Measurements from ENCODE around the gene WFDC5.

Gene WFDC5

DNA sequence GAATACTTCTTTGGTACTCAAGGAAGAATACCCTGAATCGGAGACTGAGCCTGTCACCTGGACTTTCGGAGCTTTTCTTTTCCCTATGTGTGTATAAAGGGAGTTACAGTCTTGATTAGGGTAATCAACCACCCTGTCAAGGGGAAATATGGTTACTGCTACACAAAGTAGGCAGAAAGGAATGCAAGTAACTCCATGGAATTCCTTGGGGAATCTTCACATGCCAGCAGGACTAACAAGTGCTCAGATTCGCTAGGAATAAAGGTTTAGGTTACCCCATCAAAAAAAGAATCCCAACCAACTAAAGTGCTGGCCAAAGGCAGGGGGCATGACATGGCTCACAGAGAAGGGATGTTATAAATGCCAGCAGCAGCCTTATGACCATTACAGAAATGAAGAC, 24.5 kb downstream of the WFDC5 start:
- no peak overlapping the region for H3K4me3 ChIP-seq (ENCODE audit: low read depth, low read length)
- DNase-seq = no peak
- no peaks in the 10 kb centered on the region for H3K4me1 ChIP-seq
- TF ChIP-seq, protein P1, sequence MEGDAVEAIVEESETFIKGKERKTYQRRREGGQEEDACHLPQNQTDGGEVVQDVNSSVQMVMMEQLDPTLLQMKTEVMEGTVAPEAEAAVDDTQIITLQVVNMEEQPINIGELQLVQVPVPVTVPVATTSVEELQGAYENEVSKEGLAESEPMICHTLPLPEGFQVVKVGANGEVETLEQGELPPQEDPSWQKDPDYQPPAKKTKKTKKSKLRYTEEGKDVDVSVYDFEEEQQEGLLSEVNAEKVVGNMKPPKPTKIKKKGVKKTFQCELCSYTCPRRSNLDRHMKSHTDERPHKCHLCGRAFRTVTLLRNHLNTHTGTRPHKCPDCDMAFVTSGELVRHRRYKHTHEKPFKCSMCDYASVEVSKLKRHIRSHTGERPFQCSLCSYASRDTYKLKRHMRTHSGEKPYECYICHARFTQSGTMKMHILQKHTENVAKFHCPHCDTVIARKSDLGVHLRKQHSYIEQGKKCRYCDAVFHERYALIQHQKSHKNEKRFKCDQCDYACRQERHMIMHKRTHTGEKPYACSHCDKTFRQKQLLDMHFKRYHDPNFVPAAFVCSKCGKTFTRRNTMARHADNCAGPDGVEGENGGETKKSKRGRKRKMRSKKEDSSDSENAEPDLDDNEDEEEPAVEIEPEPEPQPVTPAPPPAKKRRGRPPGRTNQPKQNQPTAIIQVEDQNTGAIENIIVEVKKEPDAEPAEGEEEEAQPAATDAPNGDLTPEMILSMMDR (IDR thresholded peaks at IDR 0.05; ENCODE audit: low read depth, low read length) = no peak
- H3K27me3 ChIP-seq = no peaks in the 10 kb centered on the region
- no peaks in the 10 kb centered on the region for H3K36me3 ChIP-seq
- H3K9me3 ChIP-seq = no peaks in the 10 kb centered on the region

DNA sequence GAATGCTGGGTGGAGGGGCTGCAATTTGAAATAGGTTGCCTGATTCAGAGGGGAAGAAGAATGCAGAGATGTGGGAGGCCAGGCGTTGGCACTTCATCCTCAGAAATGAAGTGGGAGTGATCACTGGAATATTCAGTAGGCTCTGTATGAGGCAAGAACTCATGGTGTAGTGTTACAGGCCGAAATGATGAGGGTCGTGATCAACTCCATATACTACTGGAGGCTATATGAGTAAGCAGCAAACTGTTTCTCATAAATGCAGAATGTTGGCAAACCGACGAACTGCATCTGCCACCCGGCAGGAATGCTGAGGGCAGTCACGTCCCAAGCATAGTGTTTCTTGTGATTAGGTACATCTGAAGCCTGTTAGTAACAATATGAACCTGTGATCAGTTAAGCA, 26.7 kb downstream of the WFDC5 start:
- H3K9me3 ChIP-seq = no peaks in the 10 kb centered on the region
- TF ChIP-seq, protein P1 (IDR thresholded peaks at IDR 0.05; ENCODE audit: low read depth, low read length) = no peak
- no peak for DNase-seq

DNA sequence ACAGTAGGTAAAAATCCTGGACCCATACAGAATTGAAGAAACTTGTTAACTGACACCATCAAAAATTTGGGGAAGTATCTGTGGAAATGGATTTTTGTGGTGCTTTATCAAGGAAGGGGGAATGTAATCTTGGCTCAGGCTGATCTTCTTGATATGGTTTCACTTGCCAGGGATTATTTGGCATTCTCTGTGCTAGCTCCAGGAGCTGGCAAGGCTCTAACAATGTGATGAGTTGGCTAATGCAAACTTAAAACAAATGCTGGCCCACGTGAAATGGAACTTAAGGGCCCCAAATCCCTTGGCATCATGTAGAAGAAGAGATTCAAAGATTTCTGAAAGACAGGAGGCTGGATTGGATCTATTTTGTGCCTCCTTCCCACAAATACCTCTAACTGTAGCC, 27.2 kb downstream of the WFDC5 start:
- Histone ChIP-seq H3K9me3 (no peaks in the 10 kb centered on the region), H3K27me3 (no peaks in the 10 kb centered on the region), H3K36me3 (no peaks in the 10 kb centered on the region; the same call in 1 of the 2 replicates), H3K4me3 (ENCODE audit: low read depth, low read length) (no peak overlapping the region), H3K4me1 (no peaks in the 10 kb centered on the region)
- DNase-seq = no peak
- TF ChIP-seq, protein P1 (IDR thresholded peaks at IDR 0.05; ENCODE audit: low read depth, low read length) = no peak

More for the DNA sequence above, 26.7 kb downstream of the WFDC5 start:
- H3K27me3 ChIP-seq = no peaks in the 10 kb centered on the region
- no peaks in the 10 kb centered on the region for H3K36me3 ChIP-seq
- H3K4me1 ChIP-seq = no peaks in the 10 kb centered on the region
- no peak overlapping the region for H3K4me3 ChIP-seq (ENCODE audit: low read depth, low read length)

DNA sequence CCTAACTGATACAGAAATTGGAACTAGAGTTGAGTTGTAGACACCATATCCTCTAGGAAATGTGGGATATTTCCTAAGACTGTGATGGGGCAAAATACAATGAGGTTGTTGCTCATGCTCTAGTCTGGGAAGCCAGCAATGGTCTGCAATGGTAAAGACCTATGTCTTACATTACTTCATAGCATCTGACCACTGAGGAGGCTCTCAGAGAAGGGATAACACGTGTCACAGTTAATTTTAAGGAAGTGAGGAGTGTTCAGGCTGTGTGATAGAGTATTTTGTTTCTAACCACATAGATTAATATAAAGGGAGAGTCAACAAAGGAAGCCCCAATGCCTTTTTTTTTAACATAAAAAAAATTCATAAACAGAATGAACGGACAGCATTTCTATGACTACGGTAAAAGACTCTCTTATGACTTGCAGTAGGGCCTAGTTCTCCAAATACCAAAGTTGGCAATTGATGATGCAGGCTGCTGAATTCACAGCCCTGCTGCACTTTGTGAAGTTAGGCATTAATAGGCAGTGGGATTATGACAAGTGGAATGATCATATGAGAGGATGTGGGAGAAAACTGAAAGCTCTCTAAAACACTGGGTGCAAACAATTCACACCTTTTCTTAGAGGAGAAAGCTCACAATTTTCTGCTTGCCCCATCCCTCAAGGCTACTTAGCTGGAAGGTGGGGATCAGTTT, 27.7 kb downstream of the WFDC5 start:
- no peaks in the 10 kb centered on the region for H3K27me3 ChIP-seq
- H3K4me1 ChIP-seq = no peaks in the 10 kb centered on the region
- no peak for DNase-seq
- no peak overlapping the region for H3K4me3 ChIP-seq (ENCODE audit: low read depth, low read length)
- peaks cover 5% of the 10 kb centered on the region; the same call in 1 of the 2 replicates for H3K36me3 ChIP-seq
- no peaks in the 10 kb centered on the region for H3K9me3 ChIP-seq
- TF ChIP-seq, protein P1 (IDR thresholded peaks at IDR 0.05; ENCODE audit: low read depth, low read length) = no peak

DNA sequence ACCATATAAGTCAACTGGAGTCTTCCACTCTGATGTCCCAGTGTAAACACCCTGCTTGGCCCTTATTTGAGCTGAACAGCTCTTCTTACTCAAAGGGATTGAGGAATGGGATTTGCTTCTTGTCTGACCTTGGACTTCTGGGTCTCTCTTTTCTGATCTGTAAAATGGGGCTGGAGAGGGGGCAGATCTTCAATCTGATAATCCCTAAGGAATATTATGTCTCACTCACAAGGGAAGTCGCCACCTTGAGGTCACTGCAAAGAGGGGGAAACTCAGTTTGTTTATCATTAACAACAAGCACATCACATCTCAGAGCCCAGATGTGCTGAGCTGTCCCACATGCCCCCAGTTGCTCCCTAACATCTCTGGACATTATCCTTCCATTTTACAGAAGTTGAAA, 29.1 kb downstream of the WFDC5 start:
- H3K9me3 ChIP-seq = no peaks in the 10 kb centered on the region
- no peaks in the 10 kb centered on the region for H3K4me1 ChIP-seq
- peaks cover 5% of the 10 kb centered on the region; the same call in 1 of the 2 replicates for H3K36me3 ChIP-seq
- H3K27me3 ChIP-seq = no peaks in the 10 kb centered on the region
- DNase-seq = no peak
- no peak overlapping the region for H3K4me3 ChIP-seq (ENCODE audit: low read depth, low read length)
- TF ChIP-seq, protein P1 (IDR thresholded peaks at IDR 0.05; ENCODE audit: low read depth, low read length) = no peak

DNA sequence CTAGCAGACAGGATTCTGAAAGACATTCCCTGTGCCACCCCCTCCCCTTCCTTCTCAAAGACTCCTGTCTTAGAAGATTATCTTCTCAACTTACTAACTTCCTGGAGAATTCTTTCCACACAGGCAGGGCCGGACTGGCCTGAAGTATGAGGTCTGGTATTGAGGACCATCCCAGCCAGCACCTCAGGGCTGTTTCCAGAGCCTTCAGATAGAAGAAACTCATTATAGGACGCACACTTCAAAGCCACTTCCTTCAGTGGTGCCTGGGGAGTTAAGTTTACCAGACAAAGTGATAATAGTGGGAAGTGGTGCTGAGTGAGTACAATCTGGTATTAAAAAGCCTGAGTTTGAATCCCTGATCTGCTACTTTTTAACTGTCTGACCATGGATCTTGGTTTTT, 29.7 kb downstream of the WFDC5 start:
- no peaks in the 10 kb centered on the region for H3K9me3 ChIP-seq
- H3K4me1 ChIP-seq = no peaks in the 10 kb centered on the region
- H3K4me3 ChIP-seq (ENCODE audit: low read depth, low read length) = no peak overlapping the region
- H3K36me3 ChIP-seq = peaks cover 5% of the 10 kb centered on the region; the same call in 1 of the 2 replicates
- H3K27me3 ChIP-seq = no peaks in the 10 kb centered on the region
- TF ChIP-seq, protein P1 (IDR thresholded peaks at IDR 0.05; ENCODE audit: low read depth, low read length) = no peak
- DNase-seq = no peak

Measured in BE2C (cell line).